NB4 (cell line): ENCODE data around the gene DCDC2.

Source experiments
- POLR2A ChIP-seq: IDR thresholded peaks from 2 replicates; pipeline ENCODE4 v1.6.1; 2011; ENCODE audit warnings: mild to moderate bottlenecking; ENCODE audit not compliant: insufficient read length; ENCODE audit errors: extremely low read depth
- TF ChIP-seq, protein P1 (sequence below): IDR thresholded peaks from one replicate; pipeline ENCODE4 v1.5.1; 2012; ENCODE audit warnings: low read depth, low read length

DNA sequence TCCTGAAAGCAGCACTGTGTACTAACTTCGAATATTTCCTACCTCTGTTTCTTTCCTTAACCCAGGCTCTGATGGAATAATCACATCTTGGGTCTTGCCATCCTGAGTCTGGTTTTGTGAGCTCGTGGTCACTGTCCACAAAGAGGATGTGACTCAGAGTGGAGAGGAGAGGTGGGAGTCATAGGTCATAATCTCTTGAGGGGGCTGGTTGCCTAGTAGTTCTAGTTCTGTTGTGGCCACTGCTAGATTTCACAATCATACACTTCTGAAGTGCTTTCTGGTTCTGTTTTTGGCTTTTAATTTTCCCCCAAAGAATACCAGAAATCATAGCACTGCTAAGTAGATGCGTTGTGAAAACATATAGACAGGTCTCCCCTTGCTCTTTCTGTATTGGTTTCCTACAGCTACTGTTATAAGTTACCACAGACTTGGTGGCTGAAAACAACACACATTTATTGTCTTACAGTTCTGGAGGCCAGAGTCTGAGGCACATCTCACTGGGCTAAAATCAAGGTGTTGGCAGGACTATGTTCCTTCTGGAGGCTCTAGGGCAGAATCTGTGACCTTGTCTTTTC lies 129.1 kb downstream of the DCDC2 start:
- TF ChIP-seq, protein P1, sequence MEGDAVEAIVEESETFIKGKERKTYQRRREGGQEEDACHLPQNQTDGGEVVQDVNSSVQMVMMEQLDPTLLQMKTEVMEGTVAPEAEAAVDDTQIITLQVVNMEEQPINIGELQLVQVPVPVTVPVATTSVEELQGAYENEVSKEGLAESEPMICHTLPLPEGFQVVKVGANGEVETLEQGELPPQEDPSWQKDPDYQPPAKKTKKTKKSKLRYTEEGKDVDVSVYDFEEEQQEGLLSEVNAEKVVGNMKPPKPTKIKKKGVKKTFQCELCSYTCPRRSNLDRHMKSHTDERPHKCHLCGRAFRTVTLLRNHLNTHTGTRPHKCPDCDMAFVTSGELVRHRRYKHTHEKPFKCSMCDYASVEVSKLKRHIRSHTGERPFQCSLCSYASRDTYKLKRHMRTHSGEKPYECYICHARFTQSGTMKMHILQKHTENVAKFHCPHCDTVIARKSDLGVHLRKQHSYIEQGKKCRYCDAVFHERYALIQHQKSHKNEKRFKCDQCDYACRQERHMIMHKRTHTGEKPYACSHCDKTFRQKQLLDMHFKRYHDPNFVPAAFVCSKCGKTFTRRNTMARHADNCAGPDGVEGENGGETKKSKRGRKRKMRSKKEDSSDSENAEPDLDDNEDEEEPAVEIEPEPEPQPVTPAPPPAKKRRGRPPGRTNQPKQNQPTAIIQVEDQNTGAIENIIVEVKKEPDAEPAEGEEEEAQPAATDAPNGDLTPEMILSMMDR, result no peak
- no peak for TF ChIP-seq POLR2A
